Measurements from ENCODE around the gene ADPGK.

ADPGK gene

DNA sequence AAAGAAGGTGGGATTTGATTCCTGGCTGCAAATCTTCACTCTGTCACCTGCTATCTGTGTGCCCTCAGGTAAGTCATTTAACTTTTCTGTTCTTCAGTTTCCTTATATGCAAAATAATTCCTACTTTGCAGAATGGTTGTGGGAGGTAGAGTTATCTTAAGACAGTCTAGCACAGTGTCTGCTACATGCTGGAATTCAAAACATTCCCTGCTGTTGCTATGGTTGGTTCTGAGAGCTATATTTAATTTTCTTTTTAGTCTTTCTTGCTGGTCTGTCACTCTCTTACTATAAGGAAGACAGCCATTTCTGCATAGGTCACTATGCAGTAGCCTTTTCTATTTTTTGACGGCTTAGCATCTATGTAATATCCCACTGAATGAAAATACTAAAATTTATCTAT lies 4.0 kb upstream of the ADPGK start:
- no peak for DNase-seq

DNA sequence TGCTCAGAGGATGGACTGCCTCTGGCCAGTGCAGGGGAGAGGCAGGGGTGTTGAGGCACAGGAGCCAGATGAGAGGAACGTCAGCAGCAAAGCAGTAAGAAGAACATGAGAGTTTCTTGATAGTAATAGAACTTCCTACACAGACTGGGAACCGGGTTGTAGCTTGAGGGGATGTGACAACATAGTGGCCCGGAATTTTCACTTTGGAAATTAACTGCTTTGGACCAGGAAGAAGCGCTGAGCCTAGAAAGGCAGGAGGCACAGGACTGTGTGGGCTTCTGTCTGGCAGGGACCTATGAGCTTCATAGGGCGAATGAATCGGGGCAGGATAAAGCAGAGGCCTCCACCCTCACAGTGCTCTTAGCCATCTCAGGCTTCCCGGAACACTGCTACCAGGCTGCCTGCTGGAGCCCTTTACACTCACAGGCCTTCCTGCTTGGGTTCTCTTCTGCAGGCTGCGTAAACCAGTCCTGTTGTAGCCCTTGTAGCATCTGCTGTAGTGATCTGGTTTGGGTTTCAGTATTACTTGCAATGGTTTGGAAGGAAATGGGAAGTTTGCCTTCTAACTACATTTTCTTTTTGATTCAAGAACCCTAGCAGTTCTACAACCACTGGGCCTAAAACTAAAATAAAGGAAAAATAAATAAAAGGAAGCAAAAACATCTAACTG lies 3.3 kb upstream of the ADPGK start:
- DNase-seq: no peak

DNA sequence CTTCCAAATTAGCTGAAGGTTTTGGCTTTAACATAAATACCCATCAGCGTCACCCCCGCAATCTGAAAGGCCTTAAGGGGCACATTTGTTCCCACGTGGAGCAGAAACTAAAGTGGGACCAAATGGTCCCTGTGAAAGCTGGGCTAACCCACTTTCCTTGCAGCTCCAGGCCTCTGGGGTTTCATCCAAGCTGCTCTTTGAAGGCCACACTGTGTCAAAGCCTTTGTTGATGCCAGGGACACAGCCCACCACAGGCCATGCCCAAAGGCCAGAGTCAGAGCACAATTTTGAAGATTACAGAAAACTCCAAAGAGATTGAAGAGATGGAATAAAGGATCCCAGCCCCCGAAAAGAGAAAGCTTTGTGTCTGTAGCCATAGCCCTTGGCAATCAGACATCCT lies 2.7 kb upstream of the ADPGK start:
- DNase-seq: no peak

DNA sequence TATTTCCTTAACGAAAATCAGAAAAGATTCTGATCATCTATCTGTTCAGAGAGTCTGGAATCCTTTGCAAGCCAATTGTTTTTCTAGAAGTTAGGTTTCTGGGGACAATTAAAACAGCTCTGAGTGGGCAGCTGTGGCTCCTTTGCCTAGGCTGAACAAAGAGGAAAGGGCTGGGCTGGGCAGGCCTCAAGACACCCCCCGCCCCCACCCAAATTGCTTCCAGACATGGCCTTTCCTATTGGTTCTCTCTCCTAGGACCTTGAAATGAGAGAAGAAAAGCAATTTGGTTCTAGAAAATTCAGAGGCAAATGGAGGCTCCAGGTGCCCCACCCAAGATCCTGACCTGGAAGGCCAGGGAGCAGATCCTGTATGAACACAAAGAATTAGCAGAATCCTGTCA lies 2.3 kb upstream of the ADPGK start:
- DNase-seq: no peak

DNA sequence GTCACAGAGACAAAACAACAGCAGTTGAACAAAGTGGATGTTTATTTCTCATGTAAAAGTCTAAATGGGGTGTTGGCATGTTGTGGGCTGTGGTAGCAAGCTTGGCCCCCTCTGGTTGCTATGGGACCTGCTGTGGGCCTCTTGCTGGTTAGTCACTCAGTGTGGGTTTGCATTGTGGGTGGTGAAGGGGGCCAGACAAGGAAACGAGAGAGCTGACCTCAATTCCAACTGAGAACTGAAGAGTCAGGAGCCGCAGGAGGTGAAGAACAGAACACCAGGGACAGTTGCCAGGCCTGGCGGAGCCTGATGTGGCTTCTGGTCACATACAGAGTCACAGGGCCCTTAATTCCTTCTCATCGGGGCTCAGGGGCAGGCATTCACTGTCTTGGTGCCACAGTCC lies 1.9 kb upstream of the ADPGK start:
- peak; percentile 55 for DNase-seq

DNA sequence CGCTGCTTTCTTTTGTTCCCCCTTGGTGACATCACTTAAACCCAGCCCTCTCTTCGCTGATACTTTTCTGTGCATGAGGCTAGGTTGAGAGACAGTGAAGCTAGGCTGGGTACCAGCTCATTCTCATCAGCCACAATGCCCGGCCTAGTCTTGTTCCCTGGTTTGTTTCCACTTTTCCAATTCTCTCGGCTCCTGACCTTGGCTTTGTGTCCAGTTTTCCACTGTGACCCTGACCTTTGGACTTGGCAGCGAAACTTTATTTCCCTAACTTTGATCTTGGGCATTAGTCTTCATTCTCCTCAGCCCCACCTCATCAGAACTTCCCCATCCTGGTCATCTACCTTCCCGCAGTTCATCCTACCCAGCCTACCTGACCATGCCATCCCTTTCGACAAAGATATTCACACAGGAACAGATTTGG lies 908 bp upstream of the ADPGK start:
- DNase-seq: no peak

DNA sequence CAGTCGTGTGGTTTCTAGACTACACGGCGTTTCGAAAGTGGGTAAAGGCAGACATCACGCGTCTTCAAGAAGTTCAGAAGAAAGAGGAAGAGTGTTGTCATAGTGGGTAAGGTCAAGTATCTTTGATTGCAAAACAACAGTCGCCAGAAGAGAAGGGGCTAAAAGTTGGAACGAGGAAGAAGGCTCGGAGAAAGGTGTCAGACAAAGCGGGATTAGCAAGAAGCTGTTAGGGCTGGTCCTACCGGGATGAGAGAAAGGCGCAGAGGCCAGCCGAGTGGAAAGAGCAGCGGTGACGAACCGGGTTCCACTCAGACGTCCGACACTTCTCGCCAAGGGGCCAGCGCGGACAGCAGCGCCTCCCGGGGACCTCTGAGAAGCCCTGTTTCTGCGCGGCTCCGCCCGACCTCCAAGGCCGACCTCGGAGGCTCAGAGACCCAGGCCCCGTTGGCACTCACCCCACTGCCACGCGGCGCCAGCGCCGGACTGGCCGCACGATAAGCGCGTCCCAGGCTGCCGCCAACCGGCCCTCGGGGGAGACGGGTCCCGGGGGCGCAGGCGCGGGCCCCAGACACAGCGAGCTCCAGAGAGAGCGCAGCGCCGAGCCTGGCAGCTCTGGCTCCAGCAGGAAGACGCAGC lies 436 bp downstream of the ADPGK start:
- no peak for DNase-seq

DNA sequence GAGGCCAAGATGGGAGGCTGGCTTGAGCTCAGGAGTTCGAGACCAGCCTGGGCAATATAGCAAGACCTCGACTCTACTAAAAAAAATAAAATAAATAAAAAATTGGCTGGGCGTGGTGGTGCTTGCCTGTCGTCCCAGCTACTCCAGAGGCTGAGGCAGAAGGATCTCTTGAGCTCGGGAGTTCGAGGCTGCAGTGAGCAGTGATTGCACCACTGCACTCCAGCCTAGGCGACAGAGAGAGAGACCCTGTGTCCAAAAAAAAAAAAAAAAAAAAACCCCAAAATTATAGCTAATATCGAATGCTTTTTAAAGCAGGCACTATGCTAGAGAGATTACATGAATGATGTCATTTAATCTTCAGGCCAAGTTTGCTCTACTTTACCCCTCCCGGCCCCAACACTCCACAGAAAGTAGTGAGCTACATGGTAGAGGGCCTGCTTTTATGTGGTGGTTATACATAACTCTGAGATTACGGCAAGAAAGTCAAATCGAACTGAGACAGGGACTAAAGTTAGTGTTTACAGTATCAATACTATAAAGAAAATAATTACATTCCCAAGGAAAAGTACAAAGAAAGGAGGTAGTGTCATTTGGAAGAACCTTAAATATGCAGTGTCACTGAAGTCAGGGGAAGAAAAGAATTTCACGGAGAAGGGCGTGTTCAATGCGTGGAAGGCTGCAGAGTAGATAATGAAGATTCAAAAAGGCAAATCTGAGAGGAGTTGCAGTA lies 1.1 kb downstream of the ADPGK start:
- DNase-seq: no peak

DNA sequence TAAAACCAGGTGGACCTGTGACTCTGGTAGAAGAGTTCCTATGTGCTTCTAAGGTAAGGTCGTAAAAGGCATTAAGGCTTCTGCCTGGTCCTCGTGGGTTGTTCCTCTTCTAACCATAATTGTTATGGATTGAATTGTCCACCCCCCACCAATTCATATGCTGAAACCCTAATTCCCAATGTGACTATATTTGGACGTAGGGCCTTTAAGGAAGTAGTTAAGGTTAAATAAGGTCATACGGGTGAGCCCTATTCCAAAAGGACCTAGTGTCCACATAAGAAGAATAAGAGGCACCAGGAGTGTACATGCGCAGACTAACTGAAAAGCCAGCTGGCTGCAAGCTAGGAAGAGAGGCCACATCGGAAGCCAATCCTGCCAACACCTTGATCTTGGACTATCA lies 1.9 kb downstream of the ADPGK start:
- DNase-seq: no peak

DNA sequence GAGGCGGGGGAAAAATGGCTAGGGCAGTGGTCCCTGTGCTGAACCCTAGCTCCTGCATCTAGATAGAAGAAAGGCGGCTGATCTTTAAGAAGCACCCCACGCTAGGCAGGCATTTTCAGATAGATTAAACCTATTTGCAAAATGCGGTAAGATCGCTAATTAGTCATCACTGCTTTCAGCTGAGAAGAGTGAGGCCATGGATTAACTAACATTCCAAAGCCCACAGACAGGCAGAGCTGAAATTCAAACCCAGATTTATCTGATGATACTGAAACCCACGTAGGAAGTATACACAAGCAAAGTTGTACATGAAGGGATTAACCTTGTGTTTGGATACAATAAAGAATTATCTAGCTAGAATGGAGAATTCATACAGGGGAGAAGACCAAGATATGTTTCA lies 4.8 kb downstream of the ADPGK start:
- no peak for DNase-seq

DNA sequence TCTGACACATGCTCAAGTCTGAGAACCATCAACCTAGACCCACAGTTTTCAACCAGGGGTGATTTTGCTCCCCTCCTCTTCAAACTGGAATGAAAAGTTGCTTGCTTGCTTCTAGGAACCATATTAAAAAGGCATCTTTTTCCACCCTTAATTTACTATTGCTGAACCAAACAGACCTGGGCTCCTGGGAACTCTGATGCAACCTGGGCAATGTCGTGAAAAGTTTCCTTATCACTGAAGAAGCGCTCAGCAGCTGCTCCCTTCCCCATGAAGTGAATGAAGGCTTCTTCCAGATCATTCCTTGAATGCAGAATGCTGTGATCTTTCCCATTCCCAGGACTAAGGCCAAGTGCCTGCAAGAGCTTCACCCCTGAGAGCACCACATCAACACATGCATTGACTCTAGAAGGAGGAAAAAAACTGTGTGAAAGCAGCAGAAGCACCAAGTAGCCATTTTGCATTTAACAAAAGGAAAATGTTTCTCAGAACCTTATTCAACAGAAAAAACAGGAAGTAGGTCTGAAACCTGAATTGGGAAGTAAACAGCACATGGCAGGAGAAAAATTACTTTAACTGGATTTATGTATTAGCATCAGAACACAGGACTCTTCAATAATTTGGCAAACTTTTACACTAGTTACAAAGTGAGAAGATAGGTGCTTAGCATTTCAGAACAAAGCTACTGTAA lies 8.7 kb downstream of the ADPGK start:
- DNase-seq: no peak

DNA sequence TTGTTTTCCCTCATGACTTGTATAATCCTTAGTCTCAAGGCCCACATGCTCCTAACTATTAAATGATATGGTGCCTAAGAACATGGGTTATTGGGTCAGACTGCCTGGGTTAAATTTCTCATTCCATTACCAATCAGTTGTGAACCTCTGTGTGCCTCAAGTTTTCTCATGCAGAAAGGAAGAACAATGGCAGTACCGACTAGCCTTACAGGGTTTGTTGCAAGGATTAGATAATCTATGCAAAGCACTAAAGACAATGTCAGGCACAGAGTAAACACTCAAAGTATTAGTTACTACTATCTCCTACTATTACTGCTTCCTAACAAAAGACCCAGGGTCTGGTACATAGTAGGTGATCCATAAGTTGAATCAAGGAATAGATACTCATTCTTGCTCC lies 12.2 kb downstream of the ADPGK start:
- DNase-seq: no peak

DNA sequence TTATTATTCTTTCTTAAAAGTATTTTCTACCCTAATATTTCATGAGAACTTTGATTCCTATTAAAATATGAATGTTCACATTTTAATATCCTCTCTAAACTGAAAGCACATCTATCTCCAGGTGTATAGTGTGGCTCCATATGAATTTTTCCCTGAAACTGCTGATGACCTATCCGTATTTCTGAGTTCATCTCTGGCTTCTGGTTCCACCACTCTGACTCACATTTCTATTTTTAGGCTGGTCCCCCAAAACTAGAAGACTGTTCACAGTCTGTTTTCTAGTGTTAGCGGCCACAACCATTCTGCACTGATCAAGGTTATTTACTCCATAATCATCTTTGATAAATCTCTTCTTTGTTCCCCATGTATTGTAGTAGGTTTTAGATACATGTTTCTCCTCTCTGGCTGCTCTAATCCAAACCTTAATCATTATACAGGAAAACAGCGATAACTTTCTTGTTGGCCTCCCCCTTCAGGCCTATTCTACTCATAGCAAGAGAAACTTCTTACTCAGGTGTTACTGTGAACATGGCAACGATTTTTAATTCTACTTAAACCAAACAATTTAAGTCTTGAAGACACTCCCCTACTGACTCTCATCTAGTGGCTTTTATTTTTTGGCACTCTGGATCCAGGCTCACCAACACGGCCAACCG lies 12.8 kb downstream of the ADPGK start:
- no peak for DNase-seq

DNA sequence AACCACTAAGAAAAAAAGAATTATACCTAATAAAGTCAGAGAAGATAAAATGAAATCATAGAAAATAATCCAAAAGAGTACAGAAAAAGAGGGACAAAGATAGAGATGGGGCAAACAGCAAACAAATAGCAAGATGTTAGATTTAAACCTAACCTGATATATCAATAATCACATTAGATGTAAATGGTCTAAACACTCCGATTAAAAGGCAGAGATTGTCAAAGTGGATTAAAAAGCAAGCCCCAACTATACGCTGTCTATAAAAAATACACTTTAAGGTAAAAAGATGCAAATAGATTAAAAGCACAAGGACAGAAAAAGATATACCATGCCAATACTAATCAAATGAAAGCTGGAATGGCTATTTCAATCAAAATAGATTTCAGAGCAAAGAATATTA lies 16.8 kb downstream of the ADPGK start:
- DNase-seq: no peak

DNA sequence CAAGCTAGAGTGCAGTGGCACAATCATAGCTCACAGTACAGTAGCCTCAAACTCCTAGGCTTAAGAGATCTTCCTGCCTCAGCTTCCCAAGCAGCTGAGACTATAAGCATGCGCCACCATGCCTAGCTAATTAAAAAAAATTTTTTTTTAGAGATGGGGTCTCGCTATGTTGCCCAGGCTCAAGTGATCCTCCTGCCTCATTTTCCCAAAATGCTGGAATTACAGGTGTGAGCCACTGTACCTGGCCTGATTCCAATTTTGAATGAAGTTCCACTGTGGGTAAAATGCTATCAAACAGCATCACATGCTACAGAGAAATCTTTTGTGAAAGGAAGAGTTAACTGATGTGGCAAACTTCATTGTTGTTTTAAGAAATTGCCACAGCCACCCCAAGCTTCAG lies 17.5 kb downstream of the ADPGK start:
- no peak for DNase-seq

DNA sequence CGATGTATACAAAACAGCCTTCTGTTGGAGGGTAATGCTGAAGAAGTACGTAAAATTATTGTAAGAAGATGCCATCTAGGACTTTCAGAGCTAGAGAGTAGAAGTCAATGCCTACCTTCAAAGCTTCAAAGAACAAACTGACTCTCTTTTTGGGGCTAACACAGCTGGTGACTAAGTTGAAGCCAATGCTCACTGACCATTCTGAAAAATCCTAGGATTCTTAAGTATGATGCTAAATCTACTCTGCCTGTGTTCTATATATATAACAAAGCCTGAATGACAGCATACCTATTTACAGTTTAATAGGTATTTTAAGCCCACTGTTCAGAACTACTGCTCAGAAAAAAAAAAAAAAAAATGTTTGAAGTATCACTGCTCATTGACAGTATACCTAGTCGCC lies 18.9 kb downstream of the ADPGK start:
- no peak for DNase-seq

DNA sequence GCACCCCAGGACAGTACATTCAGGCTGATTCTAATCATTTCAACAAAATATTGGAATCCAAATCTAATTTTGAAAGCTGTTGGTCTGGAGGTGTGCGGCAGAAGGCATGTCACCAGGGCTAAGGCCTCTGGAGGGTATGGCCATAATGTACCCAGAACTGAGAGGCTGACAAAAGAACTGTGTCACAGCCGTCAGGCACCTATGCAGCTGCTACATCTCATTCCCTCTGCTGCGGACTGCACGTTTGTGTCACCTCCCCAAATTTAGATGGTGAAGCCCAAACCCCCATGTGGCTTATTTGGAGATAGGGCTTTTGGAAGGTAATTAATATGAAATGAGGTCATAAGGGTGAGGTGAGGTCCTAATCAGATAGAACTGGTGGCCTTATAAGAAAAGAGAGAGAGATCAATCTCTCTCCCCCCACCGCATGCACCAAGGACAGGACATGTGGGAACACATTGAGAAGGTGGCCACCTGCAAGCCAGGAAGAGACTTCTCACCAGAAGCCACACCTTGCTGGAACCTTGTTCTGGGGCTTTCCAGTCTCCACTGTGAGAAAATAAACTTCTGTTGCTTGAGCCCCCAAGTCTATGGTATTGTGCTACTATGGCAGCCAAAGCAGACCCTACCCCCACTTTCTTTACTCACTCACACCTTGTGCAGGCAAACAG lies 22.8 kb downstream of the ADPGK start:
- no peak for DNase-seq

DNA sequence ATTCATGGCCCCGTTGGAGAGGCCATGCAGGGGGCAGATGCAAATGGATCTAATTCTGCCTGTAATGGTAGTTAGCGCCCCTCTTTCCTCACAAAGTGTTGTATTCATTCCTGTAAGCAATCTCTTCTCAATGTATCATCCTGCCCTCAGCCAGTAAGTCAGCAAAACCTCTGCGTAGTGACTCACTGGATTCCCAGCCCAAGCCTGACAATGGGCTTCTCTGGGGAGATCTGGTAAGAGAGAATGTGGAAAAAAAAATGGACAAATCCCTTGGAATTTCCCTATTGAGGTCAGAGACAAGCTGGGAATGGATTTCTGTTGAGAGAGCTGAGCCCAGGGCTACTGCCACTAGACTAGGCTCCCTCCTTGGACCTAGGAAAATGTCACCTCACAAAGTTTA lies 25.4 kb downstream of the ADPGK start:
- no peak for DNase-seq

DNA sequence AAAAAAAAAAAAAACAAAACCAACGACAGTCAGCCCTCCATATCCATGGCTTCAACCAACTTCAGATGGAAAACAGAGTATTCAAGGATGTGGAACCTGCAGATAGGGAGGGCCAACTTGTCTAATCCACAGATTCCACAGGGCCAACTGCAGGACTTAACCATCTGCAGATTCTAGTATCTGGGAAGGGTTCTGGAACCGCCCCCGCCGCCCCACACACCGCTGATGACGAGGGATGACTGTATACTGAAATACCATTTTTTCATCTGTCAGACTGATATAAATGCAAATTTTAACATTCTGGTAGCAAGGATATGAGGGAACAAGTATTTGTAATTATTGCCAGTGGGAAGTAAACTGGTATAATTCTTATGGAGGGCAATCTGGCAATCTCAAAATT lies 29.5 kb downstream of the ADPGK start:
- DNase-seq: no peak

DNA sequence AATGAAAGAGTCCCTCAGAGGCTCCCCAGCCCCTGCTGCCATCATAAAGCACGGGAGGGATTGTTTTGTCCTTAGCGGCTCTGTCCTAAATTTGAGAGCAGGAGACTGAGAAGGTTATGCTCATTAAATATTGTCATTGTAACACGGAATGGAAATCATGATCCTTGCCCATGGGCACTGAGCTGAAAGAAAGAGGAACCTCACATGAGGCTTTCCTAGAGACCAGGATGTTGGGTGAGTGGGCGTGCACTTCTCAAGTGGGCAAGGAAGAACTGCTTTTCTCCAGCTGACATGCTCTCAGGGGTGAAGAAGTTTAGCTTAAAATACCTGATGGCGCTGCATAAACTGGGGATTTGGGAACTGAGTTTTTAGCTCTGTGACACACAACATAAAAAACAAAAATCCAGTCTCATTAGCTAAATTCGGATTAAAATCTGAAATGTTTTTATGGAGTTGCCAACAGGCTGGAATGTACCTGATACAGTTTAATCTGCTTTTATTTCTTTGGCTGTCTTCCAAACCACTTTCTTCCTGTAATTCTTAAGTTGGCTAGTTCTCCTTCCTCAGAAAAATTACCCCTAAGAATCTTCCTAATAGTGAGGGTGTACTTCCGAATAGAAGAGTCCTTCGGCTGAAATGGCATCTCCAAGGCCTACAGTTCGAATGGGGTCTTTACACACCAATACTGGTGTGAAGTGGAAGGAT lies 31.7 kb downstream of the ADPGK start:
- DNase-seq: no peak

DNA sequence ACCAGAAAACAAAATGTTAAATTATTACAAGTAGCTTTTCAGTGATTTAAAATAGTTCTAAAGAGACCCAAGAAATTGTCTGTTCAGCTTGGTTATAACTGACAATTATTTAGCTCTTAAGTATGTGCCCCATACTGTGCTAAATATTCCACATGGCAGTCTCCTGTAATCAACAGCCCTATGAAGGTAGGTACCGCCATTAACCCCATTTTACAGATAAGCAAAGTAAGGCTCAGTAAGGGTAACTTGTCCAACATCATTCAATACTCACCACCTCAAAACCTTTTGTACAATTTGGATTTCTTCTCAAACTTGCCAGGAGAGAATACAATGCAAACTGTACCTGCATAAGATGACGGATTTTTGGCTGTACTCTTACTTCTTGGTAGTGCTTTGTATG lies 33.9 kb downstream of the ADPGK start:
- DNase-seq: no peak

DNA sequence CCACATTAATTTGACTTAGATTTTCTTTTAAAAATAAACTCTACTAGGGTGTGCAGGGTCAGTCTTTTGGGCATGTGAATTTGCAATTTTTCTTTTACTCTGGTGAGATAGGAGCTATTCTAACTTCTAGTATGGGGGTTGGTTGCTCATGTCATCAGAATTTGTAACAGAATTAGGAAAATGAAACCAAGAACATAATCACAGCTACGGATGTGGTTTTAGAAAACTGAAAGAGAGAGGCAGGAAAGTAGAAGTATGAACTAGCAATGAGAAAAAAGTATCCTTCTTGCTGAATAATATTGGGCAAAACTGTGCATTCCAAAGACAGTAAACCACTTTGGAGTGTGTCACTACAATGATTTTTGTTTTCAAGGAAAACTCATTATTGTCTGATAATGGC lies 43.3 kb downstream of the ADPGK start:
- no peak for DNase-seq
